HepG2 (cell line): ENCODE results near the gene NAGS. TPM values are rescaled to one million over a fixed set of nuclear protein-coding genes. Genes with fewer than 3 reads are reported as not detected.

Experiments
- GABPB1 ChIP-seq: IDR thresholded peaks from 2 replicates; pipeline ENCODE4 v1.6.1; 2016; ENCODE audit warnings: mild to moderate bottlenecking, missing genetic modification reagents, moderate library complexity, missing compliant biosample characterization
- HES4 ChIP-seq: sonication (generic); formaldehyde crosslinking; IDR thresholded peaks from 2 replicates; pipeline ENCODE4 v1.9.0; 2021; ENCODE audit warnings: mild to moderate bottlenecking, missing genetic modification reagents, borderline replicate concordance
- KAT2B ChIP-seq: fragments of 150-350 bp; IDR thresholded peaks from 2 replicates; pipeline ENCODE4 v1.6.1; 2014; ENCODE audit warnings: low read depth, low read length, borderline replicate concordance
- KLF11 ChIP-seq: IDR thresholded peaks from 2 replicates; pipeline ENCODE4 v1.6.1; 2016; ENCODE audit warnings: missing compliant biosample characterization
- MAX ChIP-seq: IDR thresholded peaks from 2 replicates; pipeline ENCODE4 v1.6.1; 2012; ENCODE audit warnings: inconsistent platforms
- NFIB ChIP-seq: sonication (generic); formaldehyde crosslinking; IDR thresholded peaks from 2 replicates; pipeline ENCODE4 v1.9.0; 2021; ENCODE audit warnings: missing genetic modification reagents, mild to moderate bottlenecking, borderline replicate concordance
- TCF7 ChIP-seq: sonication (generic); IDR thresholded peaks from 2 replicates; pipeline ENCODE4 v1.6.1; 2016; ENCODE audit warnings: antibody characterized with exemption, low read depth
- TFAP4 ChIP-seq: sonication (generic); IDR thresholded peaks from 2 replicates; pipeline ENCODE4 v1.6.1; 2016; ENCODE audit warnings: low read depth, borderline replicate concordance
- ZBTB40 ChIP-seq, 2 experiments: fragments of 450-650 bp in 1 of 2; sonication (generic) in 1 of 2; formaldehyde crosslinking in 1 of 2; IDR thresholded peaks; 2 replicates each; pipeline versions ENCODE4 v1.6.1 to v1.8.0; 2016 to 2022; ENCODE audit warnings: antibody characterized with exemption in 1 of 2, mild to moderate bottlenecking in 1 of 2, missing genetic modification reagents in 1 of 2
- ZFP36L1 ChIP-seq: sonication (generic); formaldehyde crosslinking; IDR thresholded peaks from 2 replicates; pipeline ENCODE4 v1.8.0; 2022; ENCODE audit warnings: mild to moderate bottlenecking, missing genetic modification reagents, moderate library complexity
- ZFP90 ChIP-seq: sonication (generic); formaldehyde crosslinking; IDR thresholded peaks from 2 replicates; pipeline ENCODE4 v1.8.0; 2022; ENCODE audit warnings: missing genetic modification reagents, mild to moderate bottlenecking, inconsistent platforms, borderline replicate concordance
- ZNF253 ChIP-seq: sonication (generic); formaldehyde crosslinking; IDR thresholded peaks from 2 replicates; pipeline ENCODE4 v1.8.0; 2022; ENCODE audit warnings: mild to moderate bottlenecking, missing genetic modification reagents, borderline replicate concordance
- ZNF275 ChIP-seq: sonication (generic); formaldehyde crosslinking; IDR thresholded peaks from 2 replicates; pipeline ENCODE4 v1.8.0; 2022; ENCODE audit warnings: missing genetic modification reagents, mild to moderate bottlenecking, inconsistent platforms, borderline replicate concordance
- ZNF451 ChIP-seq: sonication (generic); formaldehyde crosslinking; IDR thresholded peaks from 2 replicates; pipeline ENCODE4 v1.5.0; 2020; ENCODE audit warnings: mild to moderate bottlenecking, missing genetic modification reagents
- ZNF569 ChIP-seq: sonication (generic); formaldehyde crosslinking; IDR thresholded peaks from 2 replicates; pipeline ENCODE4 v1.5.0; 2020; ENCODE audit warnings: mild to moderate bottlenecking, missing genetic modification reagents, moderate library complexity, borderline replicate concordance
- ZNF703 ChIP-seq: sonication (generic); formaldehyde crosslinking; IDR thresholded peaks from 2 replicates; pipeline ENCODE4 v1.5.1; 2020; ENCODE audit warnings: missing genetic modification reagents, mild to moderate bottlenecking, moderate library complexity, borderline replicate concordance
- ZNF83 ChIP-seq: sonication (generic); formaldehyde crosslinking; IDR thresholded peaks from 2 replicates; pipeline ENCODE4 v1.4.0; 2020; ENCODE audit warnings: missing genetic modification reagents, mild to moderate bottlenecking, borderline replicate concordance
- polyA plus RNA-seq, 8 experiments: library from polyadenylated mRNA; depleted of rRNA in 3 of 8; stranded (reverse) in 7 of 8; unstranded in 1 of 8; fragments of >200 nt; fragmentation: Illumina TruSeq in 4 of 8; extraction: Trizol in 4 of 8; gene quantifications; 2 replicates each; pipeline versions ENCODE4 v1.2.1 to v1.2.3, GENCODE V29; 2011 to 2016; ENCODE audit warnings: low read depth in 4 of 8, missing spikeins in 1 of 8, mixed read lengths in 1 of 8; ENCODE audit not compliant: insufficient read depth in 1 of 8
- total RNA-seq, 5 experiments: library from RNA; depleted of rRNA; stranded (reverse); fragments of >200 nt; fragmentation: Illumina TruSeq; extraction: Trizol; gene quantifications; 2 replicates each; pipeline ENCODE4 v1.2.3, GENCODE V29; 2016; ENCODE audit warnings: low read depth in 1 of 5

Gene NAGS
- total and polyA plus RNA-seq, 2 of the 13 experiments (the other 11 are each of a cell fraction or from before 2014, with no cell fraction given): 4.3 to 5.1 TPM

GRCh38 chr17:43994272-43995149 lies 9.9 kb upstream of the NAGS start (continued):
- TF ChIP-seq ZNF275 (CRISPR knock-in tag) (no peak), ZNF83 (CRISPR knock-in tag) (no peak), ZNF253 (CRISPR knock-in tag) (0 out of 2 replicates have a peak, but pooled peaks have one; percentile 44), ZNF703 (CRISPR knock-in tag) (no peak), TCF7 (no peak), MAX (no peak), ZBTB40 (IDR thresholded peaks at IDR 0.05) (no peak), ZBTB40 (CRISPR knock-in tag; IDR thresholded peaks at IDR 0.05) (no peak), NFIB (CRISPR knock-in tag) (no peak), GABPB1 (CRISPR knock-in tag) (peak; percentile 52; the same call in 1 of the 2 replicates), TFAP4 (no peak), KAT2B (no peak), HES4 (CRISPR knock-in tag) (no peak), KLF11 (CRISPR knock-in tag) (no peak), ZNF451 (CRISPR knock-in tag) (no peak), ZNF569 (CRISPR knock-in tag) (no peak), ZFP90 (CRISPR knock-in tag) (no peak), ZFP36L1 (no peak)
